NCI-H2196 treated with DMSO at 0.1 percent for 48 hours (cell line): ENCODE measurements around the gene YWHAH.
A peak's percentile ranks its signal among the peaks of the same experiment; 100 is the strongest.

Source experiments
- DNase-seq: peaks from one replicate; lab custom pipeline; 2025; ENCODE audit not compliant: unreplicated experiment; lab: John Stamatoyannopoulos, UW

YWHAH gene

DNA sequence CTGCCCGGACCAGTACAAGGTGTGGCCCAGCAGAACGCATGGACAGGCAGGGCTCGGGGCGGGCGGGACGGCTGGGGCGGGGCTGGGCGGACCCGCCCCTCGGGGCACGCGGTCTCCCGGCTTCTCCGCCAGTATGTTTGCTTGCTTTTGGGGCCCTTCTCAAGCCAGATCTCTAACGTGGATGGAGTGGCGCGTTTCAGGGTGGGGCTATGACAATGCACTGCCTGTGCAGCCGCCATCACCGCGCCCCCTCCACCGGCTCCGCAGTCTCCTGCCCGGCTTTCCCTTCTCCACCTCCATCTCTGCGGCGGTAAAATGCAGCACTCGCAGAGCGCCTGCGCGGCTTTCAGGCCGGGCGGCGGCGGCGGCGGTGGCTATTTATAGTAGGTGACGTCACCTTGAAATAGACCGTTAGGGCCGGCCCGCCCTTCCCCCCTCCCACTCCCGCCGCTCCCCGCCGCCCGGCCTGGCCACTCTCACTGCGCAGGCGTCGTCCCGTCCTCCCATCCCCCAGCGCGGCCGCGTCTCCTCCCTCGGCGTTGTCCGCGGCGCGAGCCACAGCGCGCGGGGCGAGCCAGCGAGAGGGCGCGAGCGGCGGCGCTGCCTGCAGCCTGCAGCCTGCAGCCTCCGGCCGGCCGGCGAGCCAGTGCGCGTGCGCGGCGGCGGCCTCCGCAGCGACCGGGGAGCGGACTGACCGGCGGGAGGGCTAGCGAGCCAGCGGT is at the start of gene YWHAH:
Gene YWHAH, plus strand, starts transcription at position 558 of the 722 bp plus-strand sequence. CDS start 199 bp downstream, outside the sequence.
- DNase-seq: peak; percentile 73

- DNase-seq: no peak
Observed at GRCh38 chr22:31895411-31896123, 48.8 kb upstream of the YWHAH start.

GRCh38 chr22:31896472-31896871 is 47.9 kb upstream of the YWHAH start:
- DNase-seq: no peak

DNA sequence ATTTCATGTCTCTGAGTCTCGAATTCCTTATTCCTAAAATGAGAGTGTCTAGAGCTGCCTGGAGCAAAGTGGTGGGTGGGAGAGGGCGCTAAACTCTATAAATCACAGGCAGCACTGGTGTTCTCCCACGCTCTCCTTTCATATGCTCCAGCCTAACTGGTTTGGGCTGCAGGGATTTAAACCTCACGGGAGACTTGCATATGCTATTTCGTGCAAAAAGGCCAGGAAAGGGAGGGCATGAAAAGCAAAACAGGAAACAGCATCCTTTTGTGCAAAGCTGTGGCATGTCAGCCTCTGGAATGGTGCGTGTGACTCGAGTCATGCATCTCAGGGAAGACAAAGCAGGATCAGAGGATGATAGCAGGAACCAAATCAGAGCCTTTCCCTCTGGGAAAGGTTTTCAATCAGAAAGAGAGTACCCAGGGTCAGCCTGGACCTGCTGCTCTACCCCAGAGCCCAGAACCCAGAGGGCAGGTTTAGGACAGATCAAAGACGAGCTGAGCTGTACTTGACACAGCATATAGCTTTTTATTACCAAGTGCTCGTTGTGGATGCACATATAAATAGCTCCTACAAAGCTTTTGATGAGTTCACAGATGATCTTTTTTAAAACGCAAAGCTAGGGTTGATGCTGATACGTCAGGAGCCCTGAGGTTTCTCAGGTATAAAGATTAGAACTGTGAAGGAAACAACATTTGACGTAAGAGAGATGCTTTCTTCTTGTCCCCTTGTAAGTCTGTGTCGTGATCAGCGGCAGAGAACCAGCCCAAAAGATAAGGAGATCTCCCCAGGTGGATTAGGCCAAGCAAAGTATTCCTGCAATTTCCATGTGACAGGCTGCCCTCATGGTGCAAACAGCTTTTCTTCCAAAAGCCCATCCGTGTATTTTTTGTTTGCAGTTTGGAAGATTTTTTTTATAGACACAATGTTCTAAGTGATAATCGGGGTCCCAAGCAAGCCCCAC is 46.2 kb upstream of the YWHAH start:
- DNase-seq: no peak

GRCh38 chr22:31898926-31899325 is 45.4 kb upstream of the YWHAH start:
- no peak for DNase-seq

- DNase-seq: no peak
Observed at GRCh38 chr22:31899669-31900068, 44.7 kb upstream of the YWHAH start.

DNA sequence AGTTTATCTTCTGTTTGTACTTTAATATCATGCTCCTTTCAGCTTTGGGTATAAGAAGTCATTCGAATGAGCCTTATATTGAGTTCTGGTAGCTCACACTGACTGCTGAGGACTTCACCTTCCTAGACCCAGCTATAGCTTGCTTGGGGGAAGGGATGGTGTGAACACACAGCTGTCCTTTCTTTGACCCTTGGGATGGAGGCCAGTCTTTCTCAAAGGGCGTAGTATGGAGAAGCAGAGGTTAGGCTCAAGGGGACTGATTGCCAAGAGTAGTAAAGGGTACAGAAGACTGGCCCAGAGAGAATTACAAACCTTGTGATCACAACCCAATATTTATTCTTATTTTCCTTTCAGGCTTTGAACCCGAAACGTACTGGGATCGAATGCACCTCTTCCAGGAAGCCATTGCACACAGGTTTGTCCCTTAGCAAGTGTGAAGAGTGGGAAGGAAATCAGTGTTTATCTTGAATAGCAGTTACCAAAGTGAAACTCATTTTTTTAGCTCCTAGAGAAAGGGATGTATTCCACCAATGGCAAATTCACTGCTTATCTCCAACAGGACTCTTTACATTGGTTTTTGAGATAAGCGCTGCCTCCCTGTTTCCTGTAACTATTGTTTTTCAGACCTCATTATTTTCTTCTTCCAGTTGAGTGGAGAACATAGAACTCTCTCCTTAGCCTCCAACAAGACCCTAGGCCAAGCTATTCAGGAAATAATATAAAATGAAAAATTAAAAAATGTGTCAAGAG is 42.8 kb upstream of the YWHAH start:
- DNase-seq: no peak

DNA sequence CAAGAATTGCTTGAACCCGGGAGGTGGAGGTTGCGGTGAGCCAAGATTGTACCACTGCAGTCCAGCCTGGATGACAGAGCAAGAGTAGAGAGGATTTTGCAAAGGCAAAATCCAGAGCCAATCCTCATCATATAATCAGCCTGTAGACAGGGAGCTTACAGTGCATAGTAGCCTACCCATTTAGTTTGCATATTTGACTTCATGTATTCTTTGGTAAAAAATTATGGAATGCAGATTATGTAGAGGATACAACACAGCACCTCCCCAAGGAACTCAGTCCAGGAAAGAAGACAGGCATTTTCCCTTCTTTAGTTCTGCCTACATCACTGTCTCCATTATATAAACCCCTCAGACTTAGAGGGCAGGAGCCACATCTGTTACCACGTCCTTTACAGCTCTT is 39.7 kb upstream of the YWHAH start:
- no peak for DNase-seq

DNA sequence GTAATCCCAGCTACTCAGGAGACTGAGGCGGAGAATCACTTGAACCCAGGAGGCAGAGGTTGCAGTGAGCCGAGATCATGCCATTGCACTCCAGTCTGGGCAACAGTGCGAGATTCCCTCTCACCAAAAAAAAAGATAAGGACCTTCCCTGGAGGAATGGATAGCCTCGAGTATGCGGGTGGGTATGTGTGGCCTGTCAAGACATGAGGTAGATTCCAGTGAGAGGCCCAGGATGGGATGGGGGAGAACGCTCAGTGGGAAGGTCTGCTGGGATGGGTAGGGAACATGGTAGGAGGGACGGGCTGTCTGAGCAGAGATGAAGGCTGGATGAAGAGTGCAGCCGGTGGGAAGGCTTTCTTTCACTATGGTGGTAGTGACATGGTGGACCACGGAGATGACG is 39.0 kb upstream of the YWHAH start:
- DNase-seq: no peak

- DNase-seq: no peak
Observed at GRCh38 chr22:31906086-31906485, 38.2 kb upstream of the YWHAH start.

DNA sequence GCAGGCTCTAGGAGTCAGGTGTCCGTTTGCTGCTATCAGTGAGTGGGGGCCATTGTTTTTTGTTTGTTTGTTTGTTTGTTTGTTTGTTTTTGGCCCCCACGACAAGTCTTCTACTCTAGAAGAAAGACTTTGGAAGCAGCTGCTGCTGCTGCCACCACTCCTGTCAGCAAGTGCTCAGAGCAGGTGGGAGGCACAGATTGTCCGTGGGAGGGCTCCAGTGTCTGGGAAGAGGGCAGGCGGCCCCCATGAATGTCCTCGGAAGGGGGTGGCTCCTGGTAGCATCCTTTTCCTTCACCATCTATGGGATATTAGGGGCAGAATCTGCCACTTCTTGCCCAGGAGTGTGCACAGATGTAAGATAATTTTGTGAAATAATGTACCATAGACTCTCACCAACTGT is 37.8 kb upstream of the YWHAH start:
- no peak for DNase-seq

GRCh38 chr22:31909977-31910376 is 34.4 kb upstream of the YWHAH start:
- no peak for DNase-seq

GRCh38 chr22:31911565-31912406 is 32.5 kb upstream of the YWHAH start:
- no peak for DNase-seq

DNA sequence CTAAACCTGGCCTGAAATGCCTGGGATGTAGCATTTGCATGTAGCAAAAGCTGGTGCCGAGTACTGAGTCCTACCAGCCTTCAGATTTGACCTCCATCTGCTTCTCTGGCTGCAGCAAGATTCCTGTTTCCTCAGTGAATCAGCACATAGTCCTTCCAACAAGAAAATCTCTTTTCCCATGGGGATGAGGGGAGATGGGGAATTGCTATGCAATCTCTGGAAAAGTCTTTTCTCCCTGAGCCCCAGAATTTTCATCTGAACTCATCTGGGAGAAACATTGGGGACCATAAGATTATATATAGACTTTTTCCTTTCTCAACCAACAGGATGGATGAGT is 32.0 kb upstream of the YWHAH start:
- no peak for DNase-seq

DNA sequence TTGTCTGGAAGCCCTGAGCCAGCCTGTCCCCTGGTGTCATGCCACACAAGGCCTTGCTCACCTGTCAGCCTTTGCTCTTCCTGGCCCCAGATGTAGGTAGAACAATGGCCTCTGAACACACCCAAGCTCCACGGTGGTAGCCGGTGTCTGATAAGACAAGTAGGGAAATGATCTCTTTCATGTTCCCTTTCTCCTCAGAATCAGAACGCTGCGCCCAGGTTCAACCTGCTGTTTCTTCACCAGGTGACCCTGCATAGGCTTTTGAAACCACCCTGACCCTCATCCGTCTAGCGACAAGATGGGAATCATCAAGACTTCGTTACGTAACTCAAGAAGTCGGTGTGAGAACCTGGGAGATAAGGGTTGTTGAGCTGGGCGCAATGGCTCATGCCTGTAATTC is 28.7 kb upstream of the YWHAH start:
- DNase-seq: no peak

- DNase-seq: no peak
Observed at GRCh38 chr22:31917227-31917921, 27.0 kb upstream of the YWHAH start.

DNA sequence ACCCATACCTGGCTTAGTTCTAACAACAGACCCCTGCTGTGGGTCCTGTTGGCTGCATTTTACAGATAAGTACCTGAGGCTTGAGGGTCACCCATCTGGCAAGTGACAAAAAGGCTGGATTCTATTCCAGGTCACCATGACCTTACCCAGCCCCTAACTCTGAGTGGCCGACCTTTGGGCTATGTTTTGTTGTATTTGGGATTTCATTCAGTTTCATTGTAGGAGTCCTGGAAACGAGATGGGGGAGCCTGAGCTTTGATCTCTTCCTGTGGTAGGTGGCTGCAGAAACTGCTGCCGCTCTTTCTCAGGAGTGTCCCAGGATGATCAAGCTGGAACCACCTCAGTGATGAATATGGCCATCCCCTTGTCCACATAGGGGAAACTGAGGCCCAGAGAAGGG is 24.6 kb upstream of the YWHAH start:
- no peak for DNase-seq

DNA sequence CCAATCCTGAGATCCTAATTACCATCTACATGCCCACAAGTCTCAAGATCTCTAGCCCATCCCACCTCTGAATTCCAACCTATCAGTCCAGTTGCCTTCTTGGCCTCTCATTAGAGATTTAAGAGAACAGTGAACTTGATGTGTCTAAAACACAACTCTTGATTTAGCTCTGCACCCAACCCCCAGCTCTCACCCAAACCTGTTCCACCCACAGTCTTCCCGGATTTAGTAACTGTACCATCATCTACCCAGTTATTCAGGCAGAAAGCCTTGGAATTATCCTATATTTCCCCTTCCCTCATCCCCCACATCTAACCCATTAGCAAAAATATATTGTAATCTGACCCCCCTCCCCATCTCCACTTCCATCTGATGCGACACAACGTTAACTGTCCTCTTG is 24.0 kb upstream of the YWHAH start:
- DNase-seq: no peak

GRCh38 chr22:31921106-31921505 is 23.2 kb upstream of the YWHAH start:
- DNase-seq: no peak
